B cell (primary cell): ENCODE measurements around the gene EGFR.

Experiments used
- EZH2 ChIP-seq: IDR thresholded peaks from 2 replicates; pipeline ENCODE4 v1.6.1; 2012; ENCODE audit warnings: borderline replicate concordance, low read depth, mild to moderate bottlenecking, moderate library complexity, low read length; ENCODE audit not compliant: insufficient read depth, poor library complexity, severe bottlenecking
- TF ChIP-seq, protein P1 (sequence below): fragments of 200-600 bp; IDR thresholded peaks from one replicate; pipeline ENCODE4 v1.8.0; 2022; ENCODE audit warnings: antibody characterized with exemption, mild to moderate bottlenecking

DNA sequence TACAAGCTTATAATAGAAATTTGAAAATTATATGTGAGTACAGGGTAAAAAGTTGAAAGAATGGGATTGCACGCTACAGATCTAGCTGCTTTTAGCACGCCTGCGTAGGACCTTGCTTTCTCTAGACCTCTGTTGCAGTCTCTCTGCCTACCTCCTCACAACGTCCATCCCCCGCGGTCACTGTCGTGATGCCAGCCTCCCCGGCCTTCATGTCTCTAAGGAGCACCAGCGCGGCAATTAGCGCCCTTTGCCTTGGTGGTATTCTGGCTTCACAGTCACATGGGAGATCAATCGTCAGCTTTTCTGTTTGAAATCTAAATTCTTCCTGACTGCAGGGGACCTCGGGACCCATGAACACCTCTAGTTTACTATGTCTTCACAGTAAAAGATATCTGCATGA lies 131.3 kb downstream of the EGFR start:
- TF ChIP-seq EZH2 = no peak
- TF ChIP-seq, protein P1, sequence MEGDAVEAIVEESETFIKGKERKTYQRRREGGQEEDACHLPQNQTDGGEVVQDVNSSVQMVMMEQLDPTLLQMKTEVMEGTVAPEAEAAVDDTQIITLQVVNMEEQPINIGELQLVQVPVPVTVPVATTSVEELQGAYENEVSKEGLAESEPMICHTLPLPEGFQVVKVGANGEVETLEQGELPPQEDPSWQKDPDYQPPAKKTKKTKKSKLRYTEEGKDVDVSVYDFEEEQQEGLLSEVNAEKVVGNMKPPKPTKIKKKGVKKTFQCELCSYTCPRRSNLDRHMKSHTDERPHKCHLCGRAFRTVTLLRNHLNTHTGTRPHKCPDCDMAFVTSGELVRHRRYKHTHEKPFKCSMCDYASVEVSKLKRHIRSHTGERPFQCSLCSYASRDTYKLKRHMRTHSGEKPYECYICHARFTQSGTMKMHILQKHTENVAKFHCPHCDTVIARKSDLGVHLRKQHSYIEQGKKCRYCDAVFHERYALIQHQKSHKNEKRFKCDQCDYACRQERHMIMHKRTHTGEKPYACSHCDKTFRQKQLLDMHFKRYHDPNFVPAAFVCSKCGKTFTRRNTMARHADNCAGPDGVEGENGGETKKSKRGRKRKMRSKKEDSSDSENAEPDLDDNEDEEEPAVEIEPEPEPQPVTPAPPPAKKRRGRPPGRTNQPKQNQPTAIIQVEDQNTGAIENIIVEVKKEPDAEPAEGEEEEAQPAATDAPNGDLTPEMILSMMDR = no peak
